GM10847 (cell line): ENCODE measurements around the gene LYSET.

Source experiments
- POLR2A ChIP-seq: IDR thresholded peaks from 2 replicates; pipeline ENCODE4 v1.6.1; 2011; ENCODE audit not compliant: insufficient read length; ENCODE audit errors: extremely low read depth

The LYSET gene

DNA sequence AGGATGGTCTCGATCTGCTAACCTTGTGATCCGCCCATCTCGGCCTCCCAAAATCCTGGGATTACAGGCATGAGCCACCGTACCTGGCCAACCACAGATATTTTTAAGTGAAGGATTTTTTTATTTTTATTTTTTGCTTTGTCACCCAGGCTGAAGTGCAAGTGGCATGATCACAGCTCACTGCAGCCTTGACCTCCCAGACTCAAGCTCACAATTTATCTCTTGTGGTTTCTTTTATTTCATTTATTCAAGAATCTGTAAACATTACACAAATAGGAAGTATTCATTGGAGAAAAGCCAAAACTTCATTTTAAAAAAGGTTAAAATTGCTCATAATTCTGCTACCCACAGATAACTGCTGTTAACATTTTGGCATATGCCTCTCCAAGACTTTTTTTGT, 13.7 kb upstream of the LYSET start:
- TF ChIP-seq POLR2A = no peak

GRCh38 chr14:93173943-93174395, 11.1 kb upstream of the LYSET start:
- no peak for TF ChIP-seq POLR2A

- no peak for TF ChIP-seq POLR2A
Observed at GRCh38 chr14:93175492-93175891, 9.6 kb upstream of the LYSET start.

GRCh38 chr14:93183596-93184317, 1.4 kb upstream of the LYSET start:
- TF ChIP-seq POLR2A = no peak

DNA sequence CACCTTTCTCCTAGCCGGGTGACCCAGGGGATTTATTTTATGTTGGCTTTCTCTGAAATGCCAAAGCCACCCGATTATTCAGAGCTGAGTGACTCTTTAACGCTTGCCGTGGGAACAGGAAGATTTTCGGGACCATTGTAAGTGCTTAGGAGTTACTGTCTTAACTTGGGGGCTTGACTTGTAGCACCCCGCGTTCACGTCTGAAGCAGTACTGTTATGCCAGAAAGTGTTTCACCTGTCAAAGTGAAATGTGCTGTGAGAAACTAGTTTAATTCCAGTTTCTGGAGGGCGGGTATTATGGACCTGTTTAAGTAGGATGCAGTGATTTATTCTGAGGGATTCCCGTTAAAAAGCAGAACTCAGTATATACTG, 218 bp downstream of the LYSET start:
- TF ChIP-seq POLR2A = no peak

DNA sequence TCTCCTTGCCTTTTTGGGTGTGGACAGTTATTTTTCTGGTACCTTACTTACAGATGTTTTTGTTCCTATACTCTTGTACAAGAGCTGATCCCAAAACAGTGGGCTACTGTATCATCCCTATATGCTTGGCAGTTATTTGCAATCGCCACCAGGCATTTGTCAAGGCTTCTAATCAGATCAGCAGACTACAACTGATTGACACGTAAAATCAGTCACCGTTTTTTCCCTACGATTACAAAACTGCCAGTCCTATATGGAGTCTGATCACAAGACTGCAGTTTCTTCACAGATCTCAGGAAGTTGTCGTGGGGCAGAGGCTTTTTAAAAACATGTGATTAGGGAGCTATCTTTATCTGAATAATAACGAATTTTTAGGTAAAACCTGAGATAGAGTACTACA, 1.3 kb downstream of the LYSET start:
- TF ChIP-seq POLR2A = no peak

DNA sequence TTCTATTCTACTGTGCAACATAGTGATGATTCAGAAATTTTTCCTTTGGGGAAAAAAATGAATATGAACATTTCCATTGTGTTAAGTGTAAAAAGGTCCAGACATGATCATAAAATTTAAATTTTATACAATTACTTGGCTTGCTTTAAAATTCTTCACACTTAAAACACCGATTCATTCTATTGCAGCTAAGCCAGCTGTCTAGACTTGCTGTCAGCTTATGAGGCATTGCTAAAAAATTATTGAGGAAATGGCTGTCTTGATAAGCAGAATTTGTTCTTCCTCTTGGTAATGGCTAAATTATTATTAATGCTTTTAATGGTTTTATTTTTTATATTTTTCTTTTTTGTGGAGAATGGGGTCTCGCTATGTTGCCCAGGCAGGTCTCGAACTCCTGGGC, 1.8 kb downstream of the LYSET start:
- no peak for TF ChIP-seq POLR2A

- no peak for TF ChIP-seq POLR2A
Observed at GRCh38 chr14:93195316-93195999, 10.3 kb downstream of the LYSET start.

DNA sequence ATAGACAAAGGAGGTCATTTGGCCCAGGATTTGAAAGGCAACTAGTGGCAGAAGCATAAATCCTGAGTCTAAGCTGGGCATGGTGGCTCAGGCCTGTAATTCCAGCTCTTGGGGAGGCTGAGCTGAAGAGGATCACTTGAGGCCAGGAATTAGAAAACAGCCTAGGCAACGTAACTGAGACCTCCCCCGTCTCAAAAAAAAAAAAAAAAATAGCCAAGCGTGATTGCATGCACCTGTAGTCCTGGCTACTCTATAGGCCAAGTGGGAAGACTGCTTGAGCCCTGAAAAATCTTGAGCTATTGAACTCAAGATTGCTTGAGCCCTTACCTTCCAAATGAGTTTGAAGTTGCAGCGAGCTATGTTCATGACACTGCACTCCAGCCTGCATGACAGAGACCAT, 13.9 kb downstream of the LYSET start:
- no peak for TF ChIP-seq POLR2A

- TF ChIP-seq POLR2A = no peak
Observed at GRCh38 chr14:93200553-93200952, 15.4 kb downstream of the LYSET start.

GRCh38 chr14:93201155-93201704, 16.1 kb downstream of the LYSET start:
- TF ChIP-seq POLR2A = no peak

GRCh38 chr14:93206793-93207467, 21.8 kb downstream of the LYSET start, which contains the start of the genes GON7 and UBR7:
GON7 (minus strand) TSS chr14:93207065; CDS start chr14:93207037, 28 bp downstream.
UBR7 (plus strand) TSS chr14:93207256; CDS start chr14:93207292, 36 bp downstream.
- TF ChIP-seq POLR2A = peak; percentile 72

- no peak for TF ChIP-seq POLR2A
Observed at GRCh38 chr14:93207468-93208308, 22.6 kb downstream of the LYSET start.

DNA sequence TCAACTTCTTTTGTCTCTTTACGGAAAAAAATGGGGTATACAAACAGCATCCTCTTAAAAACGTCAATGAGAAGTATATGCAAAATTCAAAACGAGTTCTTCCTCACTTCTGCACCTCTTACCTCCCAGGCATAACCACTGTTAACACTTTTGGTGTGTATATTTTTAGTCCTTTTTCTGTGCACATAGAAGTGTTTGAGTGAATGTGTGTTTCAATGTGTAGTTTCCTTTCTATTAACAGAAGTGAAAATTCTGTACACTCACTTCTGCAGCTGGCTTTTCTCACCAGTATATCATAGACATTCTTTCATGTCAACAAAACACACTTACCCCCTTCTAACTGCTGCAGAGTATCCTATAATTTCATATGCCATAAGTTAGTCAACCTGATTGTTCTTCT, 27.3 kb downstream of the LYSET start:
- no peak for TF ChIP-seq POLR2A

DNA sequence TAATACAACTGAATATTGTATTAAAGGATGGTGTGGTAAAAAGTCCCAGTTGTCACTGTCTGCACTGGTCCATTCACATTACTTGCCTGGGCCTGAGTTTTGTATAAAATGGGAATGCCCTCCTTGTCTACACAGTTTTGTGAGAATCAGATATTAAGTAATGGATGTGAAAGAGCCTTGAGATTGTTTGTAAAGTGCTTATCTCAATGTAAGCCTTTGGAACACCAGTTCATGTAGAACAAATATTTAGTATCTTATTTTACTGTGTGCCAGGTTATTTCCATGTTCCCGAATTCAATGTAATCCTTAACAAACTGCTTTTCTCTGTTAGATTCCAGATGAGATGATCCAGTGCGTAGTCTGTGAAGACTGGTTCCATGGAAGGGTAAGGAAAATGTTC, 29.5 kb downstream of the LYSET start:
- TF ChIP-seq POLR2A = no peak
